Fibroblast of lung (primary cell): ENCODE measurements around the gene NPAS4. TPM values are rescaled to one million over a fixed set of nuclear protein-coding genes. Genes with fewer than 3 reads are reported as not detected.

Experiments used
- DNase-seq, 2 donors: peaks; one replicate each; pipeline versions ENCODE4 v3.0.0 to v3.0.0-alpha.2; 2010; ENCODE audit warnings: low read depth in 2 of 2
- H2AFZ ChIP-seq: 2 replicates; pipeline ENCODE4 v1.5.1; 2012; ENCODE audit warnings: low read length, control low read depth, inconsistent platforms
- H3K27ac ChIP-seq: 2 replicates; pipeline ENCODE4 v1.5.1; 2011; ENCODE audit warnings: low read length, control low read depth; ENCODE audit not compliant: insufficient read depth
- H3K27me3 ChIP-seq: 2 replicates; pipeline ENCODE4 v1.5.1; 2011; ENCODE audit warnings: mild to moderate bottlenecking, low read length; ENCODE audit not compliant: control insufficient read depth, insufficient read depth
- H3K36me3 ChIP-seq: 2 replicates; pipeline ENCODE4 v1.5.1; 2011; ENCODE audit warnings: low read length; ENCODE audit not compliant: control insufficient read depth, insufficient read depth
- H3K4me1 ChIP-seq: 2 replicates; pipeline ENCODE4 v1.5.1; 2011; ENCODE audit warnings: low read length; ENCODE audit not compliant: control insufficient read depth, insufficient read depth; ENCODE audit errors: extremely low read depth
- H3K4me2 ChIP-seq: 2 replicates; pipeline ENCODE4 v1.5.1; 2011; ENCODE audit warnings: low read length, control low read depth; ENCODE audit not compliant: insufficient read depth; ENCODE audit errors: extremely low read depth
- H3K4me3 ChIP-seq, 4 experiments: fragments of 200-600 bp in 1 of 4; sonication (generic) in 1 of 4; replicated peaks in 1 of 4; 2 replicates each; pipeline ENCODE4 v1.5.1; 2011 to 2016; ENCODE audit warnings: low read length in 4 of 4, low read depth in 3 of 4, mild to moderate bottlenecking in 3 of 4, control low read depth in 2 of 4, inconsistent platforms in 1 of 4, mixed read lengths in 1 of 4; ENCODE audit not compliant: insufficient read depth in 1 of 4; ENCODE audit errors: control extremely low read depth in 1 of 4
- H3K79me2 ChIP-seq: 2 replicates; pipeline ENCODE4 v1.5.1; 2012; ENCODE audit warnings: mild to moderate bottlenecking, low read length, inconsistent platforms; ENCODE audit not compliant: control insufficient read depth, insufficient read depth
- H3K9ac ChIP-seq: 2 replicates; pipeline ENCODE4 v1.5.1; 2011; ENCODE audit warnings: mild to moderate bottlenecking, low read length, control low read depth; ENCODE audit not compliant: insufficient read depth
- H3K9me3 ChIP-seq: 2 replicates; pipeline ENCODE4 v1.5.1; 2012; ENCODE audit warnings: low read depth, low read length; ENCODE audit not compliant: control insufficient read depth, insufficient read depth
- H4K20me1 ChIP-seq: 2 replicates; pipeline ENCODE4 v1.5.1; 2011; ENCODE audit warnings: low read length; ENCODE audit not compliant: control insufficient read depth, insufficient read depth; ENCODE audit errors: extremely low read depth
- EZH2 ChIP-seq: IDR thresholded peaks from 2 replicates; pipeline ENCODE4 v1.5.1; 2012; ENCODE audit warnings: low read length, control low read depth, mild to moderate bottlenecking; ENCODE audit errors: missing control alignments
- polyA plus RNA-seq, 2 donors: library from polyadenylated mRNA; depleted of rRNA in 1 of 2; stranded (reverse) in 1 of 2; unstranded in 1 of 2; fragments of >200 nt; gene quantifications; 2 replicates each; pipeline ENCODE4 v1.2.1, GENCODE V29; 2011 to 2012; ENCODE audit warnings: missing spikeins in 1 of 2
- total RNA-seq: library from RNA; depleted of rRNA; stranded (reverse); fragments of >200 nt; gene quantifications from 2 replicates; pipeline ENCODE4 v1.2.1, GENCODE V29; 2014
- TF ChIP-seq, protein P1 (sequence below), 2 donors: IDR thresholded peaks in 1 of 2; conservative IDR thresholded peaks in 1 of 2; 1 replicate in 1 of 2; 2 replicates in 1 of 2; pipeline ENCODE4 v1.5.1; 2011 to 2012; ENCODE audit warnings: low read length in 2 of 2, control low read depth in 1 of 2, inconsistent platforms in 1 of 2, low read depth in 1 of 2, mild to moderate bottlenecking in 1 of 2

Gene NPAS4
- total and polyA plus RNA-seq, 2 donors (not counting 1 experiment from before 2014, with no cell fraction given): 0.16 TPM; not detected in 1

DNA sequence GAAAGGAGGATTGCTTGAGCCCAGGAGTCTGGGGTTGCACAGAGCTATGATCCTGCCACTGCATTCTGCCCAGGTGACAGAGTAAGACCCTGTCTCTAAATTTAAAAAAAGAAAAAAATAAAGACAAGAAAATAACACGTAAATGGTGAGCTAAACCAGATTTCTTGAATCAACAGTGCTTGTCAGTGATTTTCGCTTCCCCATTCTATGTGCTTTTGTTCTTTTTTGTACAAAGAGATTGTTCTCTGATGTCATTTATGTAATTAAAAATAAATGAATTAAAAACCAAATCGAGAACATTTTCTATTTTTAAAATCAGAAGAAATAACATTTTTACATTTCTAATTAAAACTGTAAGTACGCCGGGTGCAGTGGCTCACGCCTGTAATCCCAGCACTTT, 29.5 kb upstream of the NPAS4 start:
- H3K79me2 ChIP-seq: no peaks in the 10 kb centered on the region
- no peaks in the 10 kb centered on the region for H3K36me3 ChIP-seq
- H3K27me3 ChIP-seq: no peaks in the 10 kb centered on the region
- H3K4me3 ChIP-seq: no peak overlapping the region
- no peak for TF ChIP-seq EZH2
- TF ChIP-seq, protein P1, sequence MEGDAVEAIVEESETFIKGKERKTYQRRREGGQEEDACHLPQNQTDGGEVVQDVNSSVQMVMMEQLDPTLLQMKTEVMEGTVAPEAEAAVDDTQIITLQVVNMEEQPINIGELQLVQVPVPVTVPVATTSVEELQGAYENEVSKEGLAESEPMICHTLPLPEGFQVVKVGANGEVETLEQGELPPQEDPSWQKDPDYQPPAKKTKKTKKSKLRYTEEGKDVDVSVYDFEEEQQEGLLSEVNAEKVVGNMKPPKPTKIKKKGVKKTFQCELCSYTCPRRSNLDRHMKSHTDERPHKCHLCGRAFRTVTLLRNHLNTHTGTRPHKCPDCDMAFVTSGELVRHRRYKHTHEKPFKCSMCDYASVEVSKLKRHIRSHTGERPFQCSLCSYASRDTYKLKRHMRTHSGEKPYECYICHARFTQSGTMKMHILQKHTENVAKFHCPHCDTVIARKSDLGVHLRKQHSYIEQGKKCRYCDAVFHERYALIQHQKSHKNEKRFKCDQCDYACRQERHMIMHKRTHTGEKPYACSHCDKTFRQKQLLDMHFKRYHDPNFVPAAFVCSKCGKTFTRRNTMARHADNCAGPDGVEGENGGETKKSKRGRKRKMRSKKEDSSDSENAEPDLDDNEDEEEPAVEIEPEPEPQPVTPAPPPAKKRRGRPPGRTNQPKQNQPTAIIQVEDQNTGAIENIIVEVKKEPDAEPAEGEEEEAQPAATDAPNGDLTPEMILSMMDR (conservative IDR thresholded peaks at IDR 0.05 in 1 of 2, IDR thresholded peaks at IDR 0.05 in 1 of 2; ENCODE audit: low read depth in 1 of 2, low read length in 2 of 2): no peak
- no peak overlapping the region for H2AFZ ChIP-seq
- no peaks in the 10 kb centered on the region for H4K20me1 ChIP-seq
- H3K9ac ChIP-seq: no peak overlapping the region
- no peak overlapping the region for H3K27ac ChIP-seq
- H3K9me3 ChIP-seq: no peaks in the 10 kb centered on the region
- no peak overlapping the region for H3K4me2 ChIP-seq
- no peak for DNase-seq
- no peaks in the 10 kb centered on the region for H3K4me1 ChIP-seq

DNA sequence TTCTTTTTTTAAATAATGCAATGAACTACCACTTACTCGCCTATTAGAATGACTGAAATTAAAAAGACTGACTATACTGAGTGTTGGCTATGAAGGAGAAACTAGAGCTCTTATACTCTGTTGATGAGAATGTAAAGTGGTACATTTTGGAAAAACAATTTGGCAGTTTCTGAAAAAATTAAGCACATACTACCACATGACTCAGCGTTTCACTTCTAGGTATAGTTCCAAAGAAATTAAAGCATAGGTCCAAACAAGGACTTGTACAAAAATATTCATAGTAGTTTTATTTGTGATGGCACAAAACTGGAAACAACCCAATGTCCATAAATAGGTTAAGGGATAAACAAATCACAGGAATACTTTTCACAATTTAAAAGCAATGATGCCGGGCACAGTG, 26.9 kb upstream of the NPAS4 start:
- H3K9me3 ChIP-seq: no peaks in the 10 kb centered on the region
- DNase-seq: no peak
- H2AFZ ChIP-seq: no peak overlapping the region
- H3K27me3 ChIP-seq: no peaks in the 10 kb centered on the region
- no peak overlapping the region for H3K4me2 ChIP-seq
- TF ChIP-seq, protein P1 (conservative IDR thresholded peaks at IDR 0.05 in 1 of 2, IDR thresholded peaks at IDR 0.05 in 1 of 2; ENCODE audit: low read depth in 1 of 2, low read length in 2 of 2): no peak
- no peak for TF ChIP-seq EZH2
- H3K36me3 ChIP-seq: no peaks in the 10 kb centered on the region
- no peaks in the 10 kb centered on the region for H4K20me1 ChIP-seq
- no peak overlapping the region for H3K4me3 ChIP-seq
- H3K27ac ChIP-seq: no peak overlapping the region
- no peak overlapping the region for H3K9ac ChIP-seq
- H3K4me1 ChIP-seq: no peaks in the 10 kb centered on the region
- no peaks in the 10 kb centered on the region for H3K79me2 ChIP-seq

DNA sequence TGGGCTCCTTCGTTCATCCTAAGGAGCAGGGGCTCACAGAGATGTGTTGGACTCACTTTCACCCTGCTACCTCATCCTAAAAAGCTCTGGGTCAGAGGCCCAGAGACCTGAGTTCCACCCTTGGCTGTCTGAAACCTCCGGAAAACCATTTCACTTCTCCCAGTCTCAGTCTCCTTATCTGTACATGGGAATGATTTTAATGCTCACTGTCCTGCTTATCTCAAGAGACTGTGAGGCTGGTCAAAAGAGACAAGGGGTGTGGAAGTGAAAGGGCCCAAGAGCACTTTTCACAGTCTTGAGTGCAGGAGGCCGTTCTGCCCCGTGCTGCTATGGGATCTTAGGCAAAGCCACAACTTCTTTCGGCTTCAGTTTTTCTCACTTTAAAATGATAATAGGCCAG, 13.2 kb upstream of the NPAS4 start:
- H4K20me1 ChIP-seq: no peaks in the 10 kb centered on the region
- TF ChIP-seq, protein P1 (conservative IDR thresholded peaks at IDR 0.05 in 1 of 2, IDR thresholded peaks at IDR 0.05 in 1 of 2; ENCODE audit: low read depth in 1 of 2, low read length in 2 of 2): no peak
- no peak for TF ChIP-seq EZH2
- H3K36me3 ChIP-seq: no peaks in the 10 kb centered on the region
- H3K9ac ChIP-seq: no peak overlapping the region
- H3K4me1 ChIP-seq: no peaks in the 10 kb centered on the region
- H2AFZ ChIP-seq: no peak overlapping the region
- no peaks in the 10 kb centered on the region for H3K9me3 ChIP-seq
- no peak overlapping the region for H3K4me3 ChIP-seq
- no peak overlapping the region for H3K27ac ChIP-seq
- DNase-seq: no peak
- H3K4me2 ChIP-seq: no peak overlapping the region
- peaks cover 15% of the 10 kb centered on the region for H3K27me3 ChIP-seq
- no peaks in the 10 kb centered on the region for H3K79me2 ChIP-seq
